Measurements from ENCODE around the gene DCUN1D3. TPM values are rescaled to one million over a fixed set of nuclear protein-coding genes. Genes with fewer than 3 reads are reported as not detected.

The DCUN1D3 gene
- total RNA-seq, 2 experiments from 2014 or later, result 3.1 to 4.5 TPM

DNA sequence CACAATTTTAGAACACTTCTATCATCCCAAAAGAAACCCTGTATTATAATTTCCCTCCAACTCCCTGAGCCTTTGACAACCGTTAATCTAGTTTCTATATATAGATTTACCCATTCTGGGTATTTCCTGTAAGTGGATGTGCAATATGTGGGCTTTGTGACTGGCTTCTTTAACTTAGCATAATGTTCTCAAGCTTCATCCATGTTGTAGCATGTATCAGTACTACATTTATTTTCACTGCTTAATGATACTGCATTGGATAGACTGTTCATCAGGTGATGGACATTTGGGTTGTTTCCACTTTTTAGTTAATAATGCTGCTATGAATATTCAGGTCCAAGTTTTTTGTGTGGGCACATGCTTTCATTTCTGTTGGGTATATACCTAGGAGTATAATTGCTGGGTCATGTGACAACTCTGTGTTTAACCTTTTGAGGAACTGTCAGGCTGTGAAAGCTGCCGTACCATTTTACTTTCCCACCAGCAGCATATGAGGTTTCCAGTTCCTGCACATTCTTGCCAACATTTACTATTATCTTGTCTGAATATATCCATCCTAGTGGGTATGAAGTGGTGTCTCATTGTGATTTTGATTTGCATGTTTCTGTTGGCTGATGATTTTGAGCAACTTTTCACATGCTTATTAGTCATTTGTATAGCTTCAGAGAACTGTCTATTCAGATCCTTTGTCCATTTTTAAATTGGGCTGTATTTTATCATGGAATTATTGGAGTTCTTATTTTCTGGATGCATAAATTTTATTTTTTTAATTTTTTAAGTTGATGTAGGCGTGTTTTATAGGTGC lies 77.4 kb downstream of the DCUN1D3 start:
- ChIA-PET CTCF (ENCODE audit: unreplicated experiment) (no interaction called here), POLR2A (no interaction called here)
- H4K20me1 ChIP-seq (ENCODE audit: insufficient read depth, low read length), result no peaks in the 10 kb centered on the region
- no peak overlapping the region for H3K4me2 ChIP-seq (ENCODE audit: low read length)
- no peak for DNase-seq (ENCODE audit: low spot score)
- intact Hi-C loops (cut with micrococcal nuclease; ENCODE audit: unreplicated experiment), result no loop called here
- no peak overlapping the region for H2AFZ ChIP-seq (ENCODE audit: low read length)
- BruUV-seq (replicated peaks), result no TSS peak
- H3K4me1 ChIP-seq (ENCODE audit: insufficient read depth, low read length, poor library complexity, severe bottlenecking), result peaks cover 7% of the 10 kb centered on the region
- no peaks in the 10 kb centered on the region for H3K9me2 ChIP-seq (ENCODE audit: insufficient read depth, low read length)
- no peak overlapping the region for H3K27ac ChIP-seq (ENCODE audit: low read depth, low read length, poor library complexity, severe bottlenecking)
- H3K9me3 ChIP-seq (ENCODE audit: low read length), result no peaks in the 10 kb centered on the region
- no peak overlapping the region for H3K4me3 ChIP-seq (ENCODE audit: low read depth, low read length, poor library complexity, severe bottlenecking)
- no peak for TF ChIP-seq EZH2phosphoT487 (IDR thresholded peaks at IDR 0.05; ENCODE audit: borderline replicate concordance, low read depth, low read length)
- TF ChIP-seq, protein P1, sequence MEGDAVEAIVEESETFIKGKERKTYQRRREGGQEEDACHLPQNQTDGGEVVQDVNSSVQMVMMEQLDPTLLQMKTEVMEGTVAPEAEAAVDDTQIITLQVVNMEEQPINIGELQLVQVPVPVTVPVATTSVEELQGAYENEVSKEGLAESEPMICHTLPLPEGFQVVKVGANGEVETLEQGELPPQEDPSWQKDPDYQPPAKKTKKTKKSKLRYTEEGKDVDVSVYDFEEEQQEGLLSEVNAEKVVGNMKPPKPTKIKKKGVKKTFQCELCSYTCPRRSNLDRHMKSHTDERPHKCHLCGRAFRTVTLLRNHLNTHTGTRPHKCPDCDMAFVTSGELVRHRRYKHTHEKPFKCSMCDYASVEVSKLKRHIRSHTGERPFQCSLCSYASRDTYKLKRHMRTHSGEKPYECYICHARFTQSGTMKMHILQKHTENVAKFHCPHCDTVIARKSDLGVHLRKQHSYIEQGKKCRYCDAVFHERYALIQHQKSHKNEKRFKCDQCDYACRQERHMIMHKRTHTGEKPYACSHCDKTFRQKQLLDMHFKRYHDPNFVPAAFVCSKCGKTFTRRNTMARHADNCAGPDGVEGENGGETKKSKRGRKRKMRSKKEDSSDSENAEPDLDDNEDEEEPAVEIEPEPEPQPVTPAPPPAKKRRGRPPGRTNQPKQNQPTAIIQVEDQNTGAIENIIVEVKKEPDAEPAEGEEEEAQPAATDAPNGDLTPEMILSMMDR (conservative IDR thresholded peaks at IDR 0.05; ENCODE audit: low read length), result no peak
- H3K79me2 ChIP-seq (ENCODE audit: insufficient read depth, low read depth, low read length), result no peaks in the 10 kb centered on the region
- H3K36me3 ChIP-seq (ENCODE audit: insufficient read depth, low read length), result peaks cover 67% of the 10 kb centered on the region

DNA sequence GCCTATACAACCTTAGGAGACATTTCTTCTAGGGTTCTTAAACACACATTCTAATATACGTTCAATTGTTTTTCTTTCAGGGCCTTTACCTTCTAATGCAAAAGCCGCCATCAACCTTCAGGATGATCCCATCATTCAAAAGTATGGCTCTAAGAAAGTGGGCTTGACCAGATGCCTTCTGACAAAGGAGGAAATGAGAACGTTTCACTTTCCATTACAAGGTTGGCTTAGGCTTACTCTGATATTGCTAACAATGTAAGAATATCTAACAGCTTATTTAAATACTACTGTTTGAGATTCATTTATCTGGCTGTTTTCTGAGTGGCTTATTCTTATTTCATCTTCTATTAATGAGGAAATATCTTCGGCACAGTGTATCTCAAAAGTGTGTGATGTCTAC lies 78.5 kb downstream of the DCUN1D3 start:
- H3K4me3 ChIP-seq (ENCODE audit: low read depth, low read length, poor library complexity, severe bottlenecking), result no peak overlapping the region
- H3K27ac ChIP-seq (ENCODE audit: low read depth, low read length, poor library complexity, severe bottlenecking), result no peak overlapping the region
- no peaks in the 10 kb centered on the region for H4K20me1 ChIP-seq (ENCODE audit: insufficient read depth, low read length)
- no peak overlapping the region for H2AFZ ChIP-seq (ENCODE audit: low read length)
- ChIA-PET POLR2A (no interaction called here), CTCF (ENCODE audit: unreplicated experiment) (no interaction called here)
- no peak overlapping the region for H3K4me2 ChIP-seq (ENCODE audit: low read length)
- intact Hi-C loops (cut with micrococcal nuclease; ENCODE audit: unreplicated experiment), result no loop called here
- BruUV-seq (replicated peaks), result no TSS peak
- TF ChIP-seq EZH2phosphoT487 (IDR thresholded peaks at IDR 0.05; ENCODE audit: borderline replicate concordance, low read depth, low read length), result no peak
- TF ChIP-seq, protein P1 (conservative IDR thresholded peaks at IDR 0.05; ENCODE audit: low read length), result no peak
- H3K79me2 ChIP-seq (ENCODE audit: insufficient read depth, low read depth, low read length), result no peaks in the 10 kb centered on the region
- peaks cover 7% of the 10 kb centered on the region for H3K4me1 ChIP-seq (ENCODE audit: insufficient read depth, low read length, poor library complexity, severe bottlenecking)
- no peaks in the 10 kb centered on the region for H3K9me2 ChIP-seq (ENCODE audit: insufficient read depth, low read length)
- no peaks in the 10 kb centered on the region for H3K9me3 ChIP-seq (ENCODE audit: low read length)
- H3K36me3 ChIP-seq (ENCODE audit: insufficient read depth, low read length), result peaks cover 68% of the 10 kb centered on the region
- no peak for DNase-seq (ENCODE audit: low spot score)

DNA sequence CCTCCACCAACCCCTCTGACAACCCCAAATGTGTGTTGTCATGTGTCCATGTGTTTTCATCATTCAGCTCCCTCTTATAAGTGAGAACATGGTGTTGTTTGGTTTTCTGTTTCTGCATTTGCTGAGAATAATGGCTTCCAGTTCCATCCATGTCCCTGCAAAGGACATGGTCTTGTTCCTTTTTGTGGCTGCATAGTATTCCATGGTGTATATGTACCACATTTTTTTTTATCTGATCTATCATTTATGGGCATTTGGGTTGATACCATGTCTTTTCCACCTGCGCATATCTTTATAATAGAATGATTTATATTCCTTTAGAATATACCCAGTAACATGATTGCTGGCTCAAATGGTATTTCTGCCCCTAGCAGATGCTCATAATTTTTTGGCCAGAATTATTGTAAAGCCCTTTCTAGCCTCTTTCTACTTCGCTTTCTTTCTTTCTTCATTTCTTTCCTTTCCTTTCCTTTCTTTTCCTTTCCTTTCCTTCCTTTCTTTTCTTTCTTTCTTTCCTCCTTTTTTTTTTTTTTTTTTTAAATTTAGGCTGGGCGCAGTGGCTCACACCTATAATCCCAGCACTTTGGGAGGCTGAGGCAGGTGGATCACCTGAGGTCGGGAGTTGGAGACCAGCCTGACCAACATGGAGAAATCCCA lies 81.1 kb downstream of the DCUN1D3 start:
- Histone ChIP-seq H3K27ac (ENCODE audit: low read depth, low read length, poor library complexity, severe bottlenecking) (no peak overlapping the region), H3K36me3 (ENCODE audit: insufficient read depth, low read length) (peaks cover 72% of the 10 kb centered on the region), H3K4me2 (ENCODE audit: low read length) (no peak overlapping the region), H3K79me2 (ENCODE audit: insufficient read depth, low read depth, low read length) (no peaks in the 10 kb centered on the region), H2AFZ (ENCODE audit: low read length) (no peak overlapping the region), H4K20me1 (ENCODE audit: insufficient read depth, low read length) (no peaks in the 10 kb centered on the region), H3K4me3 (ENCODE audit: low read depth, low read length, poor library complexity, severe bottlenecking) (no peak overlapping the region), H3K4me1 (ENCODE audit: insufficient read depth, low read length, poor library complexity, severe bottlenecking) (peaks cover 7% of the 10 kb centered on the region), H3K9me3 (ENCODE audit: low read length) (no peaks in the 10 kb centered on the region), H3K9me2 (ENCODE audit: insufficient read depth, low read length) (no peaks in the 10 kb centered on the region)
- POLR2A ChIA-PET, result interaction anchor here (0.6 to 1.4 kb wide), 3 partner anchors 12 to 221 kb away, joined by 3 to 7 read pairs (median 4); no protein-coding TSS in a partner anchor
- TF ChIP-seq, protein P1 (conservative IDR thresholded peaks at IDR 0.05; ENCODE audit: low read length), result no peak
- TF ChIP-seq EZH2phosphoT487 (IDR thresholded peaks at IDR 0.05; ENCODE audit: borderline replicate concordance, low read depth, low read length), result no peak
- no peak for DNase-seq (ENCODE audit: low spot score)
- no TSS peak for BruUV-seq (replicated peaks)
- intact Hi-C loops (cut with micrococcal nuclease; ENCODE audit: unreplicated experiment), result loop anchor here (2.0 kb wide), 1 partner anchor 16 kb away; no protein-coding TSS in a partner anchor
- CTCF ChIA-PET (ENCODE audit: unreplicated experiment), result no interaction called here
